ENCODE results near the gene GSTK1.

- TF ChIP-seq, protein P1, sequence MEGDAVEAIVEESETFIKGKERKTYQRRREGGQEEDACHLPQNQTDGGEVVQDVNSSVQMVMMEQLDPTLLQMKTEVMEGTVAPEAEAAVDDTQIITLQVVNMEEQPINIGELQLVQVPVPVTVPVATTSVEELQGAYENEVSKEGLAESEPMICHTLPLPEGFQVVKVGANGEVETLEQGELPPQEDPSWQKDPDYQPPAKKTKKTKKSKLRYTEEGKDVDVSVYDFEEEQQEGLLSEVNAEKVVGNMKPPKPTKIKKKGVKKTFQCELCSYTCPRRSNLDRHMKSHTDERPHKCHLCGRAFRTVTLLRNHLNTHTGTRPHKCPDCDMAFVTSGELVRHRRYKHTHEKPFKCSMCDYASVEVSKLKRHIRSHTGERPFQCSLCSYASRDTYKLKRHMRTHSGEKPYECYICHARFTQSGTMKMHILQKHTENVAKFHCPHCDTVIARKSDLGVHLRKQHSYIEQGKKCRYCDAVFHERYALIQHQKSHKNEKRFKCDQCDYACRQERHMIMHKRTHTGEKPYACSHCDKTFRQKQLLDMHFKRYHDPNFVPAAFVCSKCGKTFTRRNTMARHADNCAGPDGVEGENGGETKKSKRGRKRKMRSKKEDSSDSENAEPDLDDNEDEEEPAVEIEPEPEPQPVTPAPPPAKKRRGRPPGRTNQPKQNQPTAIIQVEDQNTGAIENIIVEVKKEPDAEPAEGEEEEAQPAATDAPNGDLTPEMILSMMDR (IDR thresholded peaks at IDR 0.05; ENCODE audit: low read length) = peak; percentile 97
- no peak for TF ChIP-seq EZH2 (IDR thresholded peaks at IDR 0.05; ENCODE audit: borderline replicate concordance, low read length)
These were observed 22.7 kb upstream of the GSTK1 start for GRCh38 chr7:143240291-143241168.

All from OCI-LY1 (cell line).